K562 (cell line): Measurements from ENCODE around the gene SUMO3. TPM values are rescaled to one million over a fixed set of nuclear protein-coding genes. Genes with fewer than 3 reads are reported as not detected.
A peak's percentile ranks its signal among the peaks of the same experiment; 100 is the strongest.

Source experiments
- BHLHE40 ChIP-seq: IDR thresholded peaks from 2 replicates; pipeline ENCODE4 v1.6.1; 2011; ENCODE audit warnings: low read length, improper control_type of control experiment
- C11orf30 ChIP-seq: fragments of 450-650 bp; IDR thresholded peaks from 2 replicates; pipeline ENCODE4 v1.6.1; 2016; ENCODE audit warnings: low read depth, mild to moderate bottlenecking
- CEBPZ ChIP-seq: fragments of 150-350 bp; IDR thresholded peaks from 2 replicates; pipeline ENCODE4 v1.6.1; 2014; ENCODE audit warnings: low read depth, mild to moderate bottlenecking, low read length, borderline replicate concordance
- ELF2 ChIP-seq: fragments of 250-450 bp; sonication (Bioruptor Pico); IDR thresholded peaks from 2 replicates; pipeline ENCODE4 v1.5.0; 2021; ENCODE audit warnings: mild to moderate bottlenecking
- ESRRA ChIP-seq: fragments of 450-650 bp; IDR thresholded peaks from 2 replicates; pipeline ENCODE4 v1.6.1; 2014; ENCODE audit warnings: low read depth, mild to moderate bottlenecking, moderate library complexity, borderline replicate concordance
- FUS ChIP-seq: fragments of 200-400 bp; formaldehyde crosslinking; optimal IDR thresholded peaks from 2 replicates; pipeline ENCODE3; 2017; ENCODE audit warnings: low read depth, low read length
- GMEB1 ChIP-seq: fragments of 250-450 bp; sonication (Bioruptor Pico); IDR thresholded peaks from 2 replicates; pipeline ENCODE4 v1.4.0; 2020; ENCODE audit warnings: mild to moderate bottlenecking
- HNRNPLL ChIP-seq: fragments of 200-400 bp; formaldehyde crosslinking; IDR thresholded peaks from 2 replicates; pipeline ENCODE4 v1.6.1; 2017; ENCODE audit warnings: low read length, low read depth, mild to moderate bottlenecking; ENCODE audit not compliant: poor library complexity, severe bottlenecking
- KLF16 ChIP-seq: IDR thresholded peaks from 2 replicates; pipeline ENCODE4 v1.6.1; 2016; ENCODE audit warnings: antibody characterized with exemption
- L3MBTL2 ChIP-seq: fragments of 450-650 bp; IDR thresholded peaks from 2 replicates; pipeline ENCODE4 v1.6.1; 2016; ENCODE audit warnings: mild to moderate bottlenecking, moderate library complexity
- NFXL1 ChIP-seq: fragments of 450-650 bp; formaldehyde crosslinking; IDR thresholded peaks from 2 replicates; pipeline ENCODE4 v1.4.0; 2021; ENCODE audit warnings: mild to moderate bottlenecking
- RFX1 ChIP-seq: fragments of 450-650 bp; IDR thresholded peaks from 2 replicates; pipeline ENCODE4 v1.6.1; 2016; ENCODE audit warnings: mild to moderate bottlenecking, moderate library complexity
- RFX7 ChIP-seq: fragments of 250-450 bp; sonication (Bioruptor Pico); IDR thresholded peaks from 2 replicates; pipeline ENCODE4 v1.5.1; 2021; ENCODE audit warnings: mild to moderate bottlenecking
- SMARCA5 ChIP-seq: fragments of 450-650 bp; IDR thresholded peaks from 2 replicates; pipeline ENCODE4 v1.6.1; 2016
- TAF1 ChIP-seq: IDR thresholded peaks from 2 replicates; pipeline ENCODE4 v1.6.1; 2011; ENCODE audit warnings: mild to moderate bottlenecking, low read length, moderate library complexity; ENCODE audit not compliant: insufficient read depth, control insufficient read depth, severe bottlenecking; ENCODE audit errors: extremely low read depth
- THAP12 ChIP-seq: fragments of 250-450 bp; sonication (Bioruptor Pico); IDR thresholded peaks from 2 replicates; pipeline ENCODE4 v1.9.0; 2021; ENCODE audit warnings: mild to moderate bottlenecking, inconsistent platforms
- ZEB2 ChIP-seq: fragments of 450-650 bp; IDR thresholded peaks from 2 replicates; pipeline ENCODE4 v1.6.1; 2016
- ZNF436 ChIP-seq: fragments of 250-450, 450-650 bp; sonication (Bioruptor Pico); formaldehyde crosslinking; IDR thresholded peaks from 2 replicates; pipeline ENCODE4 v1.7.0; 2020; ENCODE audit warnings: mild to moderate bottlenecking
- ZNF511 ChIP-seq: sonication (generic); formaldehyde crosslinking; IDR thresholded peaks from 2 replicates; pipeline ENCODE4 v1.8.0; 2022; ENCODE audit warnings: mild to moderate bottlenecking, missing genetic modification reagents
- ZNF696 ChIP-seq: fragments of 250-450 bp; sonication (Bioruptor Pico); conservative IDR thresholded peaks from 2 replicates; pipeline ENCODE4 v1.4.0; 2020; ENCODE audit warnings: mild to moderate bottlenecking, moderate library complexity
- ZNF79 ChIP-seq: fragments of 250-450 bp; sonication (Bioruptor Pico); IDR thresholded peaks from 2 replicates; pipeline ENCODE4 v1.4.0; 2020; ENCODE audit warnings: low read depth, mild to moderate bottlenecking, moderate library complexity
- ZSCAN32 ChIP-seq: fragments of 450-650 bp; formaldehyde crosslinking; IDR thresholded peaks from 2 replicates; pipeline ENCODE4 v1.4.0; 2020; ENCODE audit warnings: mild to moderate bottlenecking, moderate library complexity
- ZZZ3 ChIP-seq: fragments of 450-650 bp; IDR thresholded peaks from 2 replicates; pipeline ENCODE4 v1.6.1; 2016; ENCODE audit warnings: antibody characterized with exemption, mild to moderate bottlenecking, moderate library complexity
- polyA plus RNA-seq, 8 experiments: library from polyadenylated mRNA; depleted of rRNA in 4 of 8; stranded (reverse) in 5 of 8; unstranded in 3 of 8; fragments of >200 nt; fragmentation: Nextera tagmentation in 2 of 8; fragmentation: Illumina TruSeq in 1 of 8; extraction: Ambion mirVana in 2 of 8; extraction: Trizol in 1 of 8; gene quantifications; 2 replicates each; pipeline versions ENCODE4 v1.2.1 to v1.2.3, GENCODE V29; 2011 to 2014; ENCODE audit warnings: inconsistent platforms in 1 of 8, missing spikeins in 1 of 8
- total RNA-seq, 7 experiments: library from RNA; depleted of rRNA in 6 of 7; stranded (reverse); fragments of >200 nt in 6 of 7; fragmentation: Illumina TruSeq in 2 of 7; extraction: Trizol in 2 of 7; gene quantifications; 2 replicates each; pipeline versions ENCODE4 v1.2.1 to v1.2.3, GENCODE V29; 2011 to 2021; ENCODE audit warnings: low replicate concordance in 1 of 7

The SUMO3 gene
- total and polyA plus RNA-seq, 9 of the 15 experiments (the other 6 are each of a cell fraction or from before 2014, with no cell fraction given) = 13.9 to 143 (median 113) TPM

GRCh38 chr21:44846485-44847260 lies 28.8 kb upstream of the SUMO3 start (continued):
- no peak for TF ChIP-seq THAP12 (CRISPR knock-in tag)
- TF ChIP-seq HNRNPLL = no peak
- TF ChIP-seq RFX7 (CRISPR knock-in tag) = no peak
- no peak for TF ChIP-seq ESRRA
- no peak for TF ChIP-seq CEBPZ
- no peak for TF ChIP-seq NFXL1 (CRISPR knock-in tag)
- peak; percentile 57 for TF ChIP-seq L3MBTL2
- no peak for TF ChIP-seq ZSCAN32 (CRISPR knock-in tag)
- TF ChIP-seq ZNF436 (CRISPR knock-in tag) = no peak
- TF ChIP-seq TAF1 = no peak
- no peak for TF ChIP-seq ZNF79 (CRISPR knock-in tag)
- TF ChIP-seq ELF2 (CRISPR knock-in tag) = no peak
- no peak for TF ChIP-seq ZZZ3
- no peak for TF ChIP-seq ZNF696 (CRISPR knock-in tag)
- TF ChIP-seq KLF16 = 0 out of 2 replicates have a peak, but pooled peaks have one; percentile 10
- peak; percentile 78 for TF ChIP-seq BHLHE40
- no peak for TF ChIP-seq FUS
- no peak for TF ChIP-seq ZEB2
- TF ChIP-seq ZNF511 (CRISPR knock-in tag) = no peak
- no peak for TF ChIP-seq C11orf30
- no peak for TF ChIP-seq SMARCA5
- TF ChIP-seq GMEB1 = no peak
- TF ChIP-seq RFX1 = no peak
